ENCODE results near the gene ERC2. TPM values are rescaled to one million over a fixed set of nuclear protein-coding genes. Genes with fewer than 3 reads are reported as not detected.

The ERC2 gene
- total RNA-seq, 1 donor from 2014 or later = 48.3 TPM

DNA sequence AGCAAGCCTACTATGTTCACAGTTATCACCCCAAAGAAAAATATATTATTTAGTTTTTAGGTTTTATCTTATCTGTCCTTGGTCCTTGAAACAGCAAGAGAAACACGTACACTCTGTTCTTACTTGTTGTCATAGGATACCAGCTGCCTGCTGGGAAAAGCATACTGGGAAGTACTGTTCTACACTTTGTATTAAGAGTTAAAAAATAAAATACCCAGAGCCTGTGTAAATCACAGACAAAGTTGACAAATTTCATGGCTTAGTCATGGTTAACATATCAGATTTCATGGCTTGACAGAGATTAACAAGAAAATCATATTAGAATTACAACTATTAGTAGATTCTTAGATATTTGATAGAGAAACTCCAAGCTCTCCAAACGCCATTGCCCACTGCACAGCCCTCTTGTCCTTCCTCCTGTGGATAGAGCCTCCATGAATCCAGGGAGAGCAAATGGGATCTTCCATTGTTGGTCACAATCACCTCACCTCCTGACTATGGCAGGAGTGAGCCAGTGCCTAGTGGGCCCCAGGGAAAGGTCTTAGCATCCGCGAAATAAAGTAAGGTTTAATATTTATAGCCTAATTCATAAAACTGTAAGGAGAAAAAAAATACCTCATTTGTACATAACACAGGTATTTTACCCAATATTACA is 853.1 kb downstream of the ERC2 start:
- Mint-ChIP-seq H3K4me1 (ENCODE audit: low read depth, unreplicated experiment) (no peaks in the 10 kb centered on the region), H3K4me3 (ENCODE audit: unreplicated experiment) (no peak overlapping the region), H3K36me3 (ENCODE audit: unreplicated experiment) (no peaks in the 10 kb centered on the region), H3K27me3 (ENCODE audit: unreplicated experiment) (peaks cover 3% of the 10 kb centered on the region), H3K27ac (ENCODE audit: unreplicated experiment) (no peak overlapping the region), H3K9me3 (ENCODE audit: unreplicated experiment) (no peaks in the 10 kb centered on the region)
- no peak for TF ChIP-seq CTCF (IDR thresholded peaks at IDR 0.05; ENCODE audit: partially characterized antibody, unreplicated experiment)
- DNase-seq = no peak

GRCh38 chr3:55611121-55611520 is 857.1 kb downstream of the ERC2 start:
- Mint-ChIP-seq H3K27me3 (ENCODE audit: unreplicated experiment) (peaks cover 3% of the 10 kb centered on the region), H3K4me1 (ENCODE audit: low read depth, unreplicated experiment) (no peaks in the 10 kb centered on the region), H3K36me3 (ENCODE audit: unreplicated experiment) (no peaks in the 10 kb centered on the region), H3K4me3 (ENCODE audit: unreplicated experiment) (no peak overlapping the region), H3K9me3 (ENCODE audit: unreplicated experiment) (no peaks in the 10 kb centered on the region), H3K27ac (ENCODE audit: unreplicated experiment) (no peak overlapping the region)
- no peak for DNase-seq
- TF ChIP-seq CTCF (IDR thresholded peaks at IDR 0.05; ENCODE audit: partially characterized antibody, unreplicated experiment) = no peak

GRCh38 chr3:55609230-55609827 is 858.9 kb downstream of the ERC2 start:
- no peak for DNase-seq
- Mint-ChIP-seq H3K9me3 (ENCODE audit: unreplicated experiment) (no peaks in the 10 kb centered on the region), H3K4me1 (ENCODE audit: low read depth, unreplicated experiment) (no peaks in the 10 kb centered on the region), H3K4me3 (ENCODE audit: unreplicated experiment) (no peak overlapping the region), H3K27me3 (ENCODE audit: unreplicated experiment) (peaks cover 2% of the 10 kb centered on the region), H3K36me3 (ENCODE audit: unreplicated experiment) (no peaks in the 10 kb centered on the region), H3K27ac (ENCODE audit: unreplicated experiment) (no peak overlapping the region)
- TF ChIP-seq CTCF (IDR thresholded peaks at IDR 0.05; ENCODE audit: partially characterized antibody, unreplicated experiment) = no peak

DNA sequence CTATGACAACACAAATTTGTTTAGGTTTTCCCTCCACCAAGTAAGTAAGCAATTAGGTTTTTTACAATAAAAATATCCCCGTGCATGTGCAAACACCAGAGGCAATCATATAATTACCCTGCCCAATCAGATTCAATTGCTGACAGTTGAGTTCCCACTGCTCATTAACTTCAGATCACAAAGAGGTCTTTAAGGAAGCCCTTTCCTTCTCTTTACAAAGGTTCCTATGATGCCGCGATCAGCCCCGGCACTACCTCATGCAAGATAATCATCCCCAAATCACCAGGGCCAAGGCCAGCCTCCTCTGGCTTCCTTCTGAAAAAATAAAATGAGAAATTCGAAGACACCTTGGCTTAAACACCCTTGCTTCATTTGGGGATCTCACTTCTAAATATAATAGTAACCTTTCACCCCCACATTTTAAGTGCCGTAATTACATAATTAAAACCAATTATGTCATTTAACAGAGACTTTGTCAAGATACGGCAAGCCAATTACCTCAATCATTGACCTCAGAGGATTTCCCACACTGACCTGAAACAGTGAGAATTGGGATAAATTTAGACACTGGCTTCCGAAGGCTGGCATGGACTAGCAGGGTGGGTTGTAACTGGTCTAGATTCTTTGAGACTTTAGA is 859.8 kb downstream of the ERC2 start:
- peaks cover 2% of the 10 kb centered on the region for H3K27me3 Mint-ChIP-seq (ENCODE audit: unreplicated experiment)
- no peaks in the 10 kb centered on the region for H3K36me3 Mint-ChIP-seq (ENCODE audit: unreplicated experiment)
- no peaks in the 10 kb centered on the region for H3K4me1 Mint-ChIP-seq (ENCODE audit: low read depth, unreplicated experiment)
- H3K4me3 Mint-ChIP-seq (ENCODE audit: unreplicated experiment) = no peak overlapping the region
- H3K9me3 Mint-ChIP-seq (ENCODE audit: unreplicated experiment) = no peaks in the 10 kb centered on the region
- no peak for DNase-seq
- TF ChIP-seq CTCF (IDR thresholded peaks at IDR 0.05; ENCODE audit: partially characterized antibody, unreplicated experiment) = no peak
- no peak overlapping the region for H3K27ac Mint-ChIP-seq (ENCODE audit: unreplicated experiment)

DNA sequence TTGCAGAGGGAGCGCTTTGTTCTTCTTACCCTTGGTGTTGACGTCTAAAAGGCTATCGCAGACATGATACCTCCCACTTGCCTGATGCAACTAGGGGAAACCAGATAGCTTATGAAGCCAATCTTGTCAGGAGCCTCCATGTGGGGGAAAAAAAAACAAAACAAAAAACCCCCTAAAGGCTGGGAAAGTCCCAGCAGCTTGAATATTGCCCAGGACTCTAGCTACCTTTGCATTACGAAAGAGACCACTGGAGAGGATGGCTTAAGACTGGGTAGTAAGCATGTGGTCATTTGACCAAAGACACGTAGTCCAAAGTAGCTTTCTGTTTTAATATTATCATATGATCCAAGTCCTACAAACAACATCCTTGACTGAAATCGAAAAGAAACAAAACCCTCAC is 860.4 kb downstream of the ERC2 start:
- H3K4me3 Mint-ChIP-seq (ENCODE audit: unreplicated experiment) = no peak overlapping the region
- DNase-seq = no peak
- no peak overlapping the region for H3K27ac Mint-ChIP-seq (ENCODE audit: unreplicated experiment)
- H3K9me3 Mint-ChIP-seq (ENCODE audit: unreplicated experiment) = no peaks in the 10 kb centered on the region
- no peaks in the 10 kb centered on the region for H3K4me1 Mint-ChIP-seq (ENCODE audit: low read depth, unreplicated experiment)
- H3K36me3 Mint-ChIP-seq (ENCODE audit: unreplicated experiment) = no peaks in the 10 kb centered on the region
- no peak for TF ChIP-seq CTCF (IDR thresholded peaks at IDR 0.05; ENCODE audit: partially characterized antibody, unreplicated experiment)
- peaks cover 2% of the 10 kb centered on the region for H3K27me3 Mint-ChIP-seq (ENCODE audit: unreplicated experiment)
